Left ventricle myocardium inferior (tissue), 1 donor: Measurements from ENCODE around the gene TEDDM1. TPM values are rescaled to one million over a fixed set of nuclear protein-coding genes. Genes with fewer than 3 reads are reported as not detected.

Source experiments
- DNase-seq: peaks from one replicate; pipeline ENCODE4 v3.0.0-alpha.2; 2020
- H3K27ac ChIP-seq: fragments of 200-600 bp; replicated peaks from 2 replicates; pipeline ENCODE4 v1.8.0; 2021
- H3K27me3 ChIP-seq: fragments of 200-600 bp; 2 replicates; pipeline ENCODE4 v1.8.0; 2021; ENCODE audit warnings: low read depth
- H3K36me3 ChIP-seq: fragments of 200-600 bp; 2 replicates; pipeline ENCODE4 v1.8.0; 2021
- H3K4me1 ChIP-seq: fragments of 200-600 bp; 2 replicates; pipeline ENCODE4 v1.8.0; 2021
- H3K4me3 ChIP-seq: fragments of 200-600 bp; 2 replicates; pipeline ENCODE4 v1.8.0; 2021; ENCODE audit warnings: mild to moderate bottlenecking, moderate library complexity
- H3K9me3 ChIP-seq: fragments of 200-600 bp; replicated peaks from 2 replicates; pipeline ENCODE4 v1.8.0; 2021
- CTCF ChIP-seq: fragments of 200-600 bp; IDR thresholded peaks from 2 replicates; pipeline ENCODE4 v1.8.0; 2021; ENCODE audit warnings: antibody characterized with exemption, mild to moderate bottlenecking, borderline replicate concordance
- intact Hi-C: fragments of 100-400 bp; cut with micrococcal nuclease; formaldehyde crosslinking; loops from one replicate; pipeline ENCODE4 v1.11.0; 2022
- total RNA-seq: library from RNA; stranded (reverse); fragmentation: NEBNext Ultra II Directional; extraction: Animal tissue kit (Norgen Biotek cat#: 25700); gene quantifications from one replicate; pipeline ENCODE4 v1.2.1, GENCODE V29; 2021
- donor health status: DM: no; HTN: yes; CAD: no; lungs with severe emphysema.

The TEDDM1 gene
- total RNA-seq, 1 donor from 2014 or later: not detected

GRCh38 chr1:182430263-182431068 is 30.0 kb upstream of the TEDDM1 start:
- no peaks in the 10 kb centered on the region for H3K4me1 ChIP-seq
- no peak overlapping the region for H3K4me3 ChIP-seq
- H3K27me3 ChIP-seq: peaks cover 13% of the 10 kb centered on the region
- no peak for DNase-seq
- H3K9me3 ChIP-seq: no peaks in the 10 kb centered on the region
- no peak for TF ChIP-seq CTCF
- H3K27ac ChIP-seq: no peak overlapping the region
- H3K36me3 ChIP-seq: no peaks in the 10 kb centered on the region
- intact Hi-C loops: no loop called here

GRCh38 chr1:182428043-182428442 is 27.6 kb upstream of the TEDDM1 start:
- no peak for TF ChIP-seq CTCF
- intact Hi-C loops: no loop called here
- H3K4me3 ChIP-seq: no peak overlapping the region
- H3K36me3 ChIP-seq: no peaks in the 10 kb centered on the region
- no peaks in the 10 kb centered on the region for H3K9me3 ChIP-seq
- H3K27me3 ChIP-seq: peaks cover 13% of the 10 kb centered on the region
- H3K27ac ChIP-seq: no peak overlapping the region
- no peaks in the 10 kb centered on the region for H3K4me1 ChIP-seq
- no peak for DNase-seq

GRCh38 chr1:182426442-182427430 is 26.3 kb upstream of the TEDDM1 start:
- DNase-seq: no peak
- intact Hi-C loops: no loop called here
- Histone ChIP-seq H3K27ac (no peak overlapping the region), H3K9me3 (no peaks in the 10 kb centered on the region), H3K4me3 (no peak overlapping the region), H3K27me3 (peaks cover 7% of the 10 kb centered on the region), H3K4me1 (no peaks in the 10 kb centered on the region), H3K36me3 (no peaks in the 10 kb centered on the region)
- no peak for TF ChIP-seq CTCF

GRCh38 chr1:182415789-182416188 is 15.3 kb upstream of the TEDDM1 start:
- DNase-seq: no peak
- Histone ChIP-seq H3K4me1 (peaks cover 5% of the 10 kb centered on the region), H3K27me3 (peaks cover 15% of the 10 kb centered on the region), H3K4me3 (no peak overlapping the region), H3K27ac (no peak overlapping the region), H3K36me3 (no peaks in the 10 kb centered on the region), H3K9me3 (no peaks in the 10 kb centered on the region)
- intact Hi-C loops: no loop called here
- TF ChIP-seq CTCF: no peak

GRCh38 chr1:182413969-182414368 is 13.5 kb upstream of the TEDDM1 start:
- TF ChIP-seq CTCF: no peak
- Histone ChIP-seq H3K4me3 (no peak overlapping the region), H3K27me3 (peaks cover 15% of the 10 kb centered on the region), H3K36me3 (no peaks in the 10 kb centered on the region), H3K9me3 (no peaks in the 10 kb centered on the region), H3K4me1 (peaks cover 14% of the 10 kb centered on the region), H3K27ac (no peak overlapping the region)
- intact Hi-C loops: no loop called here
- DNase-seq: no peak
